ENCODE results near the gene MAP6.

MAP6 gene

GRCh38 chr11:75668451-75669297 is at the start of gene MAP6:
Gene MAP6, minus strand, starts transcription at chr11:75669038. Its CDS starts 669 bp downstream, at chr11:75668369.
- Histone ChIP-seq H3K36me3 (ENCODE audit: control insufficient read depth in 2 of 2, insufficient read depth in 2 of 2, low read length in 2 of 2) (no peaks in the 10 kb centered on the region), H3K27ac (ENCODE audit: low read length) (no peak within 1 kb of the TSS), H3K9ac (ENCODE audit: low read length in 2 of 2) (peak within 1 kb of the TSS in 1 of 2 donors; percentile 60), H3K4me3 (ENCODE audit: low read length in 2 of 2) (peak within 1 kb of the TSS; percentile 69 to 77), H3K27me3 (ENCODE audit: control insufficient read depth in 1 of 2, insufficient read depth in 2 of 2, low read length in 2 of 2) (peaks cover 0 to 2% of the 10 kb centered on the region in 2 donors), H3K9me3 (ENCODE audit: control insufficient read depth in 2 of 2, low read length in 2 of 2) (no peaks in the 10 kb centered on the region), H3K4me1 (ENCODE audit: control insufficient read depth, insufficient read depth, low read length) (peaks cover 26% of the 10 kb centered on the region)

- Histone ChIP-seq H3K36me3 (ENCODE audit: control insufficient read depth in 2 of 2, insufficient read depth in 2 of 2, low read length in 2 of 2) (no peaks in the 10 kb centered on the region), H3K9ac (ENCODE audit: low read length in 2 of 2) (no peak within 1 kb of the TSS), H3K9me3 (ENCODE audit: control insufficient read depth in 2 of 2, low read length in 2 of 2) (no peaks in the 10 kb centered on the region), H3K4me1 (ENCODE audit: control insufficient read depth, insufficient read depth, low read length) (no peaks in the 10 kb centered on the region), H3K4me3 (ENCODE audit: low read length in 2 of 2) (no peak within 1 kb of the TSS), H3K27ac (ENCODE audit: low read length) (no peak within 1 kb of the TSS), H3K27me3 (ENCODE audit: control insufficient read depth in 1 of 2, insufficient read depth in 2 of 2, low read length in 2 of 2) (no peaks in the 10 kb centered on the region)
Measured at GRCh38 chr11:75717608-75718418, 49.0 kb upstream of the MAP6 start, which contains the start of gene MOGAT2. Gene MOGAT2, plus strand, starts transcription at chr11:75717838. Its CDS starts 51 bp downstream, at chr11:75717889.

- no peaks in the 10 kb centered on the region for H3K36me3 ChIP-seq (ENCODE audit: control insufficient read depth in 2 of 2, insufficient read depth in 2 of 2, low read length in 2 of 2)
- no peaks in the 10 kb centered on the region for H3K9me3 ChIP-seq (ENCODE audit: control insufficient read depth in 2 of 2, low read length in 2 of 2)
- H3K27ac ChIP-seq (ENCODE audit: low read length): no peak overlapping the region
- no peak overlapping the region for H3K4me3 ChIP-seq (ENCODE audit: low read length in 2 of 2)
- H3K9ac ChIP-seq (ENCODE audit: low read length in 2 of 2): no peak overlapping the region
- H3K4me1 ChIP-seq (ENCODE audit: control insufficient read depth, insufficient read depth, low read length): no peaks in the 10 kb centered on the region
- no peaks in the 10 kb centered on the region for H3K27me3 ChIP-seq (ENCODE audit: control insufficient read depth in 1 of 2, insufficient read depth in 2 of 2, low read length in 2 of 2)
Measured at GRCh38 chr11:75716659-75717058, 47.8 kb upstream of the MAP6 start.

GRCh38 chr11:75715688-75716087 is 46.9 kb upstream of the MAP6 start:
- Histone ChIP-seq H3K9ac (ENCODE audit: low read length in 2 of 2) (no peak overlapping the region), H3K27ac (ENCODE audit: low read length) (no peak overlapping the region), H3K4me3 (ENCODE audit: low read length in 2 of 2) (no peak overlapping the region), H3K36me3 (ENCODE audit: control insufficient read depth in 2 of 2, insufficient read depth in 2 of 2, low read length in 2 of 2) (no peaks in the 10 kb centered on the region), H3K9me3 (ENCODE audit: control insufficient read depth in 2 of 2, low read length in 2 of 2) (no peaks in the 10 kb centered on the region), H3K27me3 (ENCODE audit: control insufficient read depth in 1 of 2, insufficient read depth in 2 of 2, low read length in 2 of 2) (no peaks in the 10 kb centered on the region), H3K4me1 (ENCODE audit: control insufficient read depth, insufficient read depth, low read length) (no peaks in the 10 kb centered on the region)

- Histone ChIP-seq H3K27ac (ENCODE audit: low read length) (no peak overlapping the region), H3K27me3 (ENCODE audit: control insufficient read depth in 1 of 2, insufficient read depth in 2 of 2, low read length in 2 of 2) (no peaks in the 10 kb centered on the region), H3K36me3 (ENCODE audit: control insufficient read depth in 2 of 2, insufficient read depth in 2 of 2, low read length in 2 of 2) (no peaks in the 10 kb centered on the region), H3K9ac (ENCODE audit: low read length in 2 of 2) (no peak overlapping the region), H3K4me3 (ENCODE audit: low read length in 2 of 2) (no peak overlapping the region), H3K9me3 (ENCODE audit: control insufficient read depth in 2 of 2, low read length in 2 of 2) (no peaks in the 10 kb centered on the region), H3K4me1 (ENCODE audit: control insufficient read depth, insufficient read depth, low read length) (no peaks in the 10 kb centered on the region)
Measured at GRCh38 chr11:75714211-75714610, 45.4 kb upstream of the MAP6 start.

GRCh38 chr11:75706260-75706729 is 37.5 kb upstream of the MAP6 start:
- H3K27ac ChIP-seq (ENCODE audit: low read length): no peak overlapping the region
- peak overlapping the region in 1 of 2 donors; percentile 13 for H3K9ac ChIP-seq (ENCODE audit: low read length in 2 of 2)
- no peaks in the 10 kb centered on the region for H3K36me3 ChIP-seq (ENCODE audit: control insufficient read depth in 2 of 2, insufficient read depth in 2 of 2, low read length in 2 of 2)
- peaks cover 13% of the 10 kb centered on the region for H3K4me1 ChIP-seq (ENCODE audit: control insufficient read depth, insufficient read depth, low read length)
- H3K4me3 ChIP-seq (ENCODE audit: low read length in 2 of 2): no peak overlapping the region
- H3K27me3 ChIP-seq (ENCODE audit: control insufficient read depth in 1 of 2, insufficient read depth in 2 of 2, low read length in 2 of 2): no peaks in the 10 kb centered on the region
- H3K9me3 ChIP-seq (ENCODE audit: control insufficient read depth in 2 of 2, low read length in 2 of 2): no peaks in the 10 kb centered on the region

- H3K4me3 ChIP-seq (ENCODE audit: low read length in 2 of 2): no peak overlapping the region
Measured at GRCh38 chr11:75705541-75705940, 36.7 kb upstream of the MAP6 start.

GRCh38 chr11:75703695-75704237 is 34.9 kb upstream of the MAP6 start:
- Histone ChIP-seq H3K27ac (ENCODE audit: low read length) (no peak overlapping the region), H3K27me3 (ENCODE audit: control insufficient read depth in 1 of 2, insufficient read depth in 2 of 2, low read length in 2 of 2) (no peaks in the 10 kb centered on the region), H3K36me3 (ENCODE audit: control insufficient read depth in 2 of 2, insufficient read depth in 2 of 2, low read length in 2 of 2) (no peaks in the 10 kb centered on the region), H3K4me3 (ENCODE audit: low read length in 2 of 2) (no peak overlapping the region), H3K9me3 (ENCODE audit: control insufficient read depth in 2 of 2, low read length in 2 of 2) (no peaks in the 10 kb centered on the region), H3K9ac (ENCODE audit: low read length in 2 of 2) (no peak overlapping the region), H3K4me1 (ENCODE audit: control insufficient read depth, insufficient read depth, low read length) (peaks cover 13% of the 10 kb centered on the region)

More at GRCh38 chr11:75705541-75705940, 36.7 kb upstream of the MAP6 start:
- Histone ChIP-seq H3K9ac (ENCODE audit: low read length in 2 of 2) (no peak overlapping the region), H3K27me3 (ENCODE audit: control insufficient read depth in 1 of 2, insufficient read depth in 2 of 2, low read length in 2 of 2) (no peaks in the 10 kb centered on the region), H3K27ac (ENCODE audit: low read length) (no peak overlapping the region), H3K36me3 (ENCODE audit: control insufficient read depth in 2 of 2, insufficient read depth in 2 of 2, low read length in 2 of 2) (no peaks in the 10 kb centered on the region), H3K4me1 (ENCODE audit: control insufficient read depth, insufficient read depth, low read length) (peaks cover 13% of the 10 kb centered on the region), H3K9me3 (ENCODE audit: control insufficient read depth in 2 of 2, low read length in 2 of 2) (no peaks in the 10 kb centered on the region)

- no peak overlapping the region for H3K4me3 ChIP-seq (ENCODE audit: low read length in 2 of 2)
- no peak overlapping the region for H3K27ac ChIP-seq (ENCODE audit: low read length)
- H3K4me1 ChIP-seq (ENCODE audit: control insufficient read depth, insufficient read depth, low read length): peaks cover 5% of the 10 kb centered on the region
- H3K27me3 ChIP-seq (ENCODE audit: control insufficient read depth in 1 of 2, insufficient read depth in 2 of 2, low read length in 2 of 2): no peaks in the 10 kb centered on the region
- no peaks in the 10 kb centered on the region for H3K36me3 ChIP-seq (ENCODE audit: control insufficient read depth in 2 of 2, insufficient read depth in 2 of 2, low read length in 2 of 2)
- no peak overlapping the region for H3K9ac ChIP-seq (ENCODE audit: low read length in 2 of 2)
- H3K9me3 ChIP-seq (ENCODE audit: control insufficient read depth in 2 of 2, low read length in 2 of 2): no peaks in the 10 kb centered on the region
Measured at GRCh38 chr11:75700940-75701339, 32.1 kb upstream of the MAP6 start.

GRCh38 chr11:75697906-75698581 is 29.2 kb upstream of the MAP6 start:
- no peak overlapping the region for H3K27ac ChIP-seq (ENCODE audit: low read length)
- no peaks in the 10 kb centered on the region for H3K36me3 ChIP-seq (ENCODE audit: control insufficient read depth in 2 of 2, insufficient read depth in 2 of 2, low read length in 2 of 2)
- H3K27me3 ChIP-seq (ENCODE audit: control insufficient read depth in 1 of 2, insufficient read depth in 2 of 2, low read length in 2 of 2): no peaks in the 10 kb centered on the region
- H3K9me3 ChIP-seq (ENCODE audit: control insufficient read depth in 2 of 2, low read length in 2 of 2): no peaks in the 10 kb centered on the region
- H3K9ac ChIP-seq (ENCODE audit: low read length in 2 of 2): no peak overlapping the region
- no peaks in the 10 kb centered on the region for H3K4me1 ChIP-seq (ENCODE audit: control insufficient read depth, insufficient read depth, low read length)
- no peak overlapping the region for H3K4me3 ChIP-seq (ENCODE audit: low read length in 2 of 2)
